Body of pancreas (tissue), 4 donors: Measurements from ENCODE around the gene OGFR. TPM values are rescaled to one million over a fixed set of nuclear protein-coding genes. Genes with fewer than 3 reads are reported as not detected.

Source experiments
- ATAC-seq: fragments of 150-250 bp; one replicate; pipeline ENCODE4 v1.9.1; 2016
- DNase-seq, 4 donors: peaks; one replicate each; pipeline ENCODE4 v3.0.0-alpha.2; 2019
- H3K27ac ChIP-seq, 4 donors: fragments of 200-600 bp; sonication (generic); 1 replicate in 3 of 4; 2 replicates in 1 of 4; pipeline versions ENCODE4 v1.5.1 to v1.6.1; 2016 to 2019; ENCODE audit warnings: mild to moderate bottlenecking in 1 of 4, mixed read lengths in 1 of 4, moderate library complexity in 1 of 4
- H3K27me3 ChIP-seq, 2 donors: fragments of 200-600 bp; sonication (generic); one replicate each; pipeline ENCODE4 v1.6.0; 2016; ENCODE audit warnings: mild to moderate bottlenecking in 1 of 2
- H3K36me3 ChIP-seq, 2 donors: fragments of 200-600 bp; sonication (generic); replicated peaks in 1 of 2; 2 replicates each; pipeline ENCODE4 v1.5.1; 2016; ENCODE audit warnings: low read depth in 2 of 2; ENCODE audit not compliant: insufficient read depth in 1 of 2
- H3K4me1 ChIP-seq: fragments of 200-600 bp; sonication (generic); one replicate; pipeline ENCODE4 v1.6.0; 2016
- H3K4me3 ChIP-seq, 2 donors: fragments of 200-600 bp; sonication (generic); 1 replicate in 1 of 2; 2 replicates in 1 of 2; pipeline ENCODE4 v1.5.1; 2016 to 2019
- H3K9me3 ChIP-seq, 3 donors: fragments of 200-600 bp; sonication (generic); 1 replicate in 2 of 3; 2 replicates in 1 of 3; pipeline ENCODE4 v1.5.1; 2016
- POLR2A ChIP-seq, 3 donors: fragments of 450-650 bp; IDR thresholded peaks; one replicate each; pipeline ENCODE4 v1.6.1; 2016; ENCODE audit warnings: antibody characterized with exemption in 3 of 3, mild to moderate bottlenecking in 2 of 3
- whole genome bisulfite sequencing, 2 donors: methylation state at CpG; one replicate each; pipeline ENCODE4 v1.1.5; 2017; 5-methylcytosine and 5-hydroxymethylcytosine counted together
- intact Hi-C: fragments of 100-400 bp; cut with DNase I; formaldehyde crosslinking; loops from one replicate; pipeline ENCODE4 v1.15.1; 2023
- total RNA-seq, 2 donors: library from RNA; depleted of rRNA; stranded (reverse); fragments of >200 nt; gene quantifications; one replicate each; pipeline ENCODE4 v1.1.0, GENCODE V29; 2016
- TF ChIP-seq, protein P1 (sequence below), 7 experiments: fragments of 450-650 bp in 4 of 7; fragments of 200-600 bp in 3 of 7; sonication (generic) in 3 of 7; IDR thresholded peaks; one replicate each; pipeline ENCODE4 v1.5.1; 2016 to 2019; ENCODE audit warnings: antibody characterized with exemption in 7 of 7

OGFR gene
- total RNA-seq, 2 donors from 2014 or later, result 46.4 to 47.8 TPM

DNA sequence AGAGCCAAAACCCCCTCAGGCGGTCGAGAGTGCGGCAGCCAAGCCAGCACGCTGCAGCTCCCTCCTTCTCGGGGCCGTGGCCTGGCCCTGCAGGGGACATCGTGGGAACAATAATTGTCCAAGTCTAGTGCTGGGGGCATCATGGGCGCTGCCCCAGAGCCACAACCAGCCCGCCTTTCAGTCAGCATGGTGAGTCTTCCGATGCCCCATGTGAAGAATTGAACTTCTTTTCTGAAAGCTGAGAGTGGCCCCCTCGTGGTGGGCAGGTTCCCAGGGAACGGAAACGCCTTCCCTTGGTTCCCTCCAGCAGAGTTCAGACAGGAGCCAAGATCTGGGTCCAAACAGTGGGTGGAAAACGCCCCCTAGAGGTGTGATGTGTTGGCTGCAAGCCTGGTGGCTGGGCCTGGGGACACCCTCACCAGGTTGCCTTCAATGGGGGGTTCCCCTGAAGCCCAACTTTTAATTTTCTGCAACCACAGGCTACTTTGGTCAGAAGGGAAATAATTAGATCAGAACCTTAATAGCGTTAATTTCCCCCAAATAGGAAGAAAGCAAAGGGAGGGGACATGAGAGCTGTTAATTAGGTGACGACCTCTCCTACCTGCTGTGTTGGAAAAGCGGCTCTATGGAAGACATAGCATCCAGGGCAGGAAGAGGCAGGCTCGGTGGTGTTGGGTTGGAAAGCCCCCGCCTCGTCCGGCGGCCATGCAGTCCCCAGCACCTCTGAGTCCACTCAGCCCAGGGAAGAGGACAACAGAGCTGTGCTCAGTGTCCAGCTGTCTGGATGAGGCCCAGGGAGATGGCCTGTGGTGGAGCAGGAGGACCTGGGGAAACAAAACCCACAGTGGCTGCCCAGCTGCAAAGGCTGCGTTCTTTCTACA is 13.1 kb upstream of the OGFR start:
- H3K4me3 ChIP-seq, result no peak overlapping the region
- intact Hi-C loops, result no loop called here
- TF ChIP-seq, protein P1, sequence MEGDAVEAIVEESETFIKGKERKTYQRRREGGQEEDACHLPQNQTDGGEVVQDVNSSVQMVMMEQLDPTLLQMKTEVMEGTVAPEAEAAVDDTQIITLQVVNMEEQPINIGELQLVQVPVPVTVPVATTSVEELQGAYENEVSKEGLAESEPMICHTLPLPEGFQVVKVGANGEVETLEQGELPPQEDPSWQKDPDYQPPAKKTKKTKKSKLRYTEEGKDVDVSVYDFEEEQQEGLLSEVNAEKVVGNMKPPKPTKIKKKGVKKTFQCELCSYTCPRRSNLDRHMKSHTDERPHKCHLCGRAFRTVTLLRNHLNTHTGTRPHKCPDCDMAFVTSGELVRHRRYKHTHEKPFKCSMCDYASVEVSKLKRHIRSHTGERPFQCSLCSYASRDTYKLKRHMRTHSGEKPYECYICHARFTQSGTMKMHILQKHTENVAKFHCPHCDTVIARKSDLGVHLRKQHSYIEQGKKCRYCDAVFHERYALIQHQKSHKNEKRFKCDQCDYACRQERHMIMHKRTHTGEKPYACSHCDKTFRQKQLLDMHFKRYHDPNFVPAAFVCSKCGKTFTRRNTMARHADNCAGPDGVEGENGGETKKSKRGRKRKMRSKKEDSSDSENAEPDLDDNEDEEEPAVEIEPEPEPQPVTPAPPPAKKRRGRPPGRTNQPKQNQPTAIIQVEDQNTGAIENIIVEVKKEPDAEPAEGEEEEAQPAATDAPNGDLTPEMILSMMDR (IDR thresholded peaks at IDR 0.05), result peak; percentile 74 to 95 (median 87)
- no peak for TF ChIP-seq POLR2A (IDR thresholded peaks at IDR 0.05)
- H3K4me1 ChIP-seq, result peaks cover 18% of the 10 kb centered on the region
- H3K9me3 ChIP-seq, result no peaks in the 10 kb centered on the region
- H3K27me3 ChIP-seq, result no peaks in the 10 kb centered on the region
- DNase-seq (peak; percentile 77 to 86 (median 82)), ATAC-seq (peak; percentile 9)
- WGBS, 2 donors, result 31 to 37% methylated on average over 21 to 23 of the region's 23 CpGs
- no peak overlapping the region for H3K27ac ChIP-seq
- H3K36me3 ChIP-seq, result no peaks in the 10 kb centered on the region

DNA sequence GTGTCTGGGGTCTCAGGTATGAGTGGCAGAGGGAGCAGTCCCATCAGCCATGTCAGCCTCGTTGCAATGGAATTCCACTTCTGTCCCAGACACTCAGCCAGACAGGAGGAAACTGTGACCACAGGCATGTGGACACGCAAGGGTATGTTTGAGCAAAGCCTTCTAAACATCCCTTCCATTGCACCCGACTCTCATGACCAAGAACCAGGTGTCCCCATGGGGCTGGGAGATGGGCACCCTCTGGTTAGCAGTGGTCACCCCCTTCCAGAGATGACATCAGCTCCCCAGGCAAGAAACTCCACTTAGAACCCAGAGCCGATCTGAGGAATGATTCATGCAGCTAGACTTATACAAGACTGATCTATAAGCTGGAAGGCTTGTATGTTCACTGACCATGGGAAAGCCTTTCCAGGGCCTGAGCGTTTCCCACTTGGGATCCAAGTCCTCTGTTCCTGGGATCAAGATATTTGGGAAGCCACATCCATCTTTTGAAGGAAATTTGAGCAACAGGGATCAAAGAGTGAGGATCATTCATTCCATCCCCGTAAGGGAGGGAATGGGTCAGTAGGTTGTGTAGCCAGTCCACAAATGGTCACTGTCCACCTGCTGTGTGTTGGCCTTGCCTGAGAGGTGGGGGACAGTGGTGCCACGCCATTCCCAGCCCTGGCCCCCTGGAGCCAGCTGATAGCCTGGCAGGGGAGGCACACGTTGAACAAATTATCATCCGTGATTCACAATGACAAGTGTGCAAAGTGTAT is 12.3 kb upstream of the OGFR start:
- H3K27ac ChIP-seq, result no peak overlapping the region
- no peaks in the 10 kb centered on the region for H3K27me3 ChIP-seq

DNA sequence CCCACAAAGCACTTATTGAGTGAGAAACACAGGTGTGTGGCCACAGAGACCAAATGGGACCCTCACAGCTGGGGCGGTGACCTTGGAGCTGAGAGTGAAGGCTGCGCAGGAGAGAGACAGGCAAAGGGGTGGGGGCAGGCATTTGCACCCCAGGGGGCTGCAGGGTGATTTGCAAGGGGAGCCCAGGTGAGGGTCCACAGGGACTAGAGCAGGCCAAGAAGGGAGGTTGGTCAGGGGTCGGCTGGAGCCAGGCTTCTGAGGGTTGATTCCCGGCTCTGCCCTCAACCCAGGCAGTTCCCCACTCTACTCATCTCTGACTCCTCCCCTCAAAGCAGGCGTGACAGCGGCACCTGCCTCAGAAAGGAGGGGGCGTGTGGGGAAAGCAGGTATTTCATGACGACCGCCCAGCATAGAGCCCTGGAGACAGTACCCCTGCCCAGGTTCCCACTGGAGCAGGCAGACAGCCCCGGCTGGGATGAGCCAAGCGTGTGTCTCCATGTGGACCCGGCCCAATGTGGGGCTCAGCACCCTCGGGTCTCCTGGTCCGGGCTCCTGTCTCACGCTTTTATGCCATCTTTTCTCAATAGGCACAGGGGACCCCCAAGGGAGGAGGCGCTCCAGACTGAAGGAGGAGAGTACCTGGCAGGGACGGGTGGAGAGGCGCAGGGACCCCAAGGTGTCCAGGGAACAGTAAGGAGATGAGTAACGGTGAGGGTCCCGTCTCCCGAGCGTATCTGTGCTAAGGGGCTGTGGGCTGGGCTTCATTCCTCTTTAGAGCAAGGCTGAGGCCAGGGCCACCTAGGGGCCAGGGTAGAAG is 11.5 kb upstream of the OGFR start:
- no peaks in the 10 kb centered on the region for H3K27me3 ChIP-seq
- intact Hi-C loops, result no loop called here
- no peaks in the 10 kb centered on the region for H3K36me3 ChIP-seq
- no peak for DNase-seq
- TF ChIP-seq, protein P1 (IDR thresholded peaks at IDR 0.05), result no peak
- no peak for TF ChIP-seq POLR2A (IDR thresholded peaks at IDR 0.05)
- WGBS, 2 donors, result 77 to 83% methylated on average over 19 to 22 of the region's 22 CpGs
- ATAC-seq, result no peak
- no peak overlapping the region for H3K4me3 ChIP-seq
- no peaks in the 10 kb centered on the region for H3K9me3 ChIP-seq
- H3K4me1 ChIP-seq, result peaks cover 31% of the 10 kb centered on the region
- H3K27ac ChIP-seq, result peak overlapping the region; percentile 46 to 91 (median 84)

More for the DNA sequence above, 12.3 kb upstream of the OGFR start:
- intact Hi-C loops, result no loop called here
- H3K9me3 ChIP-seq, result no peaks in the 10 kb centered on the region
- TF ChIP-seq, protein P1 (IDR thresholded peaks at IDR 0.05), result no peak
- TF ChIP-seq POLR2A (IDR thresholded peaks at IDR 0.05), result no peak
- no peak for DNase-seq
- H3K36me3 ChIP-seq, result no peaks in the 10 kb centered on the region
- ATAC-seq, result no peak
- H3K4me3 ChIP-seq, result no peak overlapping the region
- 71 to 82% methylated on average over 7 to 9 of the region's 9 CpGs for WGBS, 2 donors
- H3K4me1 ChIP-seq, result peaks cover 23% of the 10 kb centered on the region

DNA sequence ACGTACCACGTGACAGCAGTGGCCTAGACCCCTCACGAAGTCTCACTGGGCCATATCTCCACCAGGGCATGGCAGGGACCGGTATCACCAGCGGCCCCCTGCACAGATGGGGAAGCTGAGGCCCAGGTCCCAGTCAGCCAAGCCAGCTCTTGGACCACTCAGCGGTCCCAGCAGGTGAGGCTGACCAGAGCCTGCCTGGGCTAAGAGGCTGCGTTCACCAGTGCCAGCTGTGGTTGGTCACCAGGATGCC is 11.0 kb upstream of the OGFR start:
- Histone ChIP-seq H3K36me3 (peaks cover 0 to 2% of the 10 kb centered on the region in 2 donors), H3K4me1 (peaks cover 33% of the 10 kb centered on the region), H3K4me3 (no peak overlapping the region), H3K27me3 (no peaks in the 10 kb centered on the region), H3K9me3 (no peaks in the 10 kb centered on the region), H3K27ac (peak overlapping the region; percentile 46 to 91 (median 84))
- DNase-seq (no peak), ATAC-seq (no peak)
- no peak for TF ChIP-seq POLR2A (IDR thresholded peaks at IDR 0.05)
- TF ChIP-seq, protein P1 (IDR thresholded peaks at IDR 0.05), result no peak
- WGBS, 2 donors, result 54 to 61% methylated on average over 5 to 7 of the region's 7 CpGs
- intact Hi-C loops, result no loop called here
